Measurements from ENCODE around the gene PLOD1.
"Not testable (repeated sequence)": the region's sequence is repeated elsewhere in the genome, so short reads cannot be mapped to it uniquely, and the experiment has no call there.

PLOD1 gene

DNA sequence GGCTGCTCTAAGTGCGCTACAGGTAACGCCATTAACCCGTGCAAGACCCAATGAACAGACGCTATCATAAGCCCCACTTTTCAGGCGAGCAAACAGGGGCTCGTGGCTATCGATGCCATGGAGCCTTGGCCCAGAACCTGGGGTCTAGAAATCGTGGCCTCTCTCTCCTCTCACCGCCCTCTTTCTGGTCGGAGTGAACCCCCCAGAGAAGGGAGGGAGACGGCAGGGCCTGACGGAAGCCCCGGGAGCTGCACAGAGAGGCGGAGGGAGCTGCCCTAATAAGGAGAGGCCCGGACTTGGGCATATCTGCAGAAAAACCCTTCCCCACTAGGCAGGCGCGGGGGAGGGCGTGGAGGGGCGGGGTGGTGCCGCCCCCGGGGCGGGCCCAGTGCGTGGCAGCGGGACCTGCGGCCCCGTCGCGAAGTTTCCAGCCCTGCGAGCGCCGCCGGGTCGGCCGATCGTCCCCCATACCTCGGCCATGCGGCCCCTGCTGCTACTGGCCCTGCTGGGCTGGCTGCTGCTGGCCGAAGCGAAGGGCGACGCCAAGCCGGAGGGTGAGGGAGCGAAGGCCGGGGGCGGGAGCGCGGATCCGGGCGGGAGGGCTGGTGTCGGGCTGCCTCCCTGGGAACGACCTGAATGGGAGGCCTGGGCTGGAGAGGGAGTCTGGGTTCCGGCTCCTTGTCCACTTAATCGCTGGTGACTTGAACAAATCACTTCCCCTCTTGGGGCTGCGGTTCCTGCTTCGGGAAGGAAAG is at the start of gene PLOD1:
PLOD1 (plus strand) TSS at position 416 of the 755 bp plus-strand sequence; CDS start at position 479, 63 bp downstream.
- peak; percentile 75 for DNase-seq

DNA sequence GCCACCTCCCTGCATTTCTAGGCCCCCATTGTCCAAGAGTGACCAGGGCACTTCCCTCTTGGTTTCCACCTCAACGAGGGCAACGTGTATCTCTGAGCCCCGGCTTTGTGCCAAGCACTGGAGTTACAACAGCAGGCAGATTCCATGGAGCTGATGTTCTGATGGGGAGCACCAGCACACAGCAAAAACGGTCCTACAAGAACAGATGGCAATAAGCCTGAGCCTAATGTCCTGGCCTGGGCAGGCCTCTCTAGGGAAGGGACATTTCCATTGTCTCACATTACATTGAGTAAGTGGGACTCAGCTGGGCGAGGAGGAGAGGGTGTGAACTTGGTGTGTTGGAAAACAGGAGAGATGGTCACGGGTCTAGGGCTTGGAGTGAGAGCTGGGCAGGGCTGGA is 48.6 kb upstream of the PLOD1 start:
- DNase-seq: no peak

DNA sequence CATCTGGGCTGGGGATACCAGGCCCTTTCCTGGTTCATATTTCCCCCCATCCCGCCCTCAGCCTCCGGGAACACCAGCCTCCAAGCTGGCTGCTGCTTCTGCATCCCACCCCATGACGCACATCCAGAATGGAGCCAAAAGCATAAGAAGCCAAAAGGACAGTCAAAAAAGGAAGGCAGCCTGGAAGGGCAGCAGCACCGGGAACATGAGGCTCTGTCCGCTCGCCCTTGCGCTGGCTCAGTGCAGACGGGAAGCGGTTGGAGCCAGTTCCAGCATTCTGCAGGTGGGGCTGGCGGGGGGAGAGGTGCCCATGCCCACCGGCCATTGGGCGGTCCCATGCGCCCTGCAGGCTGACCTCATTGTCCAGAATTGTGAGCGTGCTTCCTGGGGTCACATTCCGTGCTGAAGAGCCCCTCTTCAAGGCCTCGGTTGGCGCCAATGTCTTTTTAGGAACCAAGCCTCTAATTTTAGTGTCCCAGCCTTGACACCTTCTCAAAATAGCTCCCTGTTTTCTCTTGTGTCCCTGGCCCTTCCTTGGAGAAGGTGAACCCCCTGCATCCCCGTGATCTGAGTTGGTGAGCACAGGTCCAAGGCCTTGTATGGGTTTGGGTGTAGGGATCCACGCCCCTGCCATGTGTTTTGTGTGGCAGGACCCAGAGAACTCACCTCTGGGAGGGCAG is 47.4 kb upstream of the PLOD1 start:
- no peak for DNase-seq

DNA sequence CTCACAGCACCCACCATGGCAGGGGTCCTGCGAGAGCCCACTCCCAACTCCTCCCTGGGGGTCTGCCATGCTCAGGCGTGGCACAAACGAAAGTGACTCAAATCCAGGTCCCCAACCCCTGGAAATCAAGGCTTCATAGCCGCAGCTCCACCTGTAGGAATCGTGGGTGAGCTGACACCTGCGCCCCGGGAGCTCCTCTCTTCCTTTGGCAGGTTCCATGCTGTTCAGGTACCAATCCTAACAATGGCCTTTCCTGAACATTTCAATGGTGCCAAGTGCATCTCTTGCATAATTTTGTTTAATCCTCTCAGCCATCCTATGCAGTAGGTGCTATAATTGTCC is 46.9 kb upstream of the PLOD1 start:
- no peak for DNase-seq

DNA sequence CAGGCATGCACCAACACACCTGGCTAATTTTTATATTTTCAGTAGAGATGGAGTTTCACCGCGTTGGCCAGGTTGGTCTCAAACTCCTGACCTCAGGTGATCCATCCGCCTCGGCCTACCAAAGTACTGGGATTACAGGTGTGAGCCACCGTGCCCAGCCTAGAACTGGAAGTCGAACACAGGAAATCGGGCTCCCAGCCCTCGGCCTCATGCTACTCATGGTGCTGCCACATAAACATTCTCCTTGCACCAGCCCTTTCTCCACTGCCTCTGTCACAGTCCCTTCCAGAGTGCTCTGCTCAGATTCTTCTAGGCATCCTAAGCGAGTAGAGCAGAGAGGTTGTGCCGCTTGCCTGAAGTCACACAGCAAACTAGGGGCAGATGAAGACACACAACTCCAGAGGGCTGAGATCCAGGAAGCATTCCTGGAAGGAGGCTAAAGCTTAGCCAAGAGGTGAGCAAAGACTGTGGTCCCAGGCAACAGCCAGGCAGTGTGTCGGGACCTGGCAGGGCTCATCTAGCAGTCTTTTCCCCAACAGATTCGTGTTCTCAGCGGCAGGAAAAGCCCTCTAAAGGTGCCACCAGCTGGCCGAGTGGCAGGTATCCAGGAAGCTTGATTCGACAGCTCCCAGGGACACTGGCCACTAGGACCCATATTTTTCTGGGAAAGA is 46.2 kb upstream of the PLOD1 start:
- no peak for DNase-seq

DNA sequence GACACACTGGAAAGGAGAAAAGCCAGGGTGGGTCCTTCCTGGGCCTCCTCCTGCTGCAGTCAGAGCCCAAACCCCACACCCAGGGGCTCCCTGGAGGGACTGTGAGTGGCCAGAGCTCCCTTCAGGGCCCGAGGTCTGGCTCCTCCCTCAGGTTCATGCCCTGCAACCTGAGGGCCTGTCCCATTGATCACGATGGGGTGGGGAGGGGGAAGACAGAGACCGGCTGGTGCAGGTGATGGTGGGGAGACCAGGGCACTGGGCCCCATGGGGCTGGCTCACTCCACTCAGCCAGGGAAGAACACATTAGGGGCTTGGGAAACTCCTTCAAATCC is 45.7 kb upstream of the PLOD1 start:
- DNase-seq: no peak

DNA sequence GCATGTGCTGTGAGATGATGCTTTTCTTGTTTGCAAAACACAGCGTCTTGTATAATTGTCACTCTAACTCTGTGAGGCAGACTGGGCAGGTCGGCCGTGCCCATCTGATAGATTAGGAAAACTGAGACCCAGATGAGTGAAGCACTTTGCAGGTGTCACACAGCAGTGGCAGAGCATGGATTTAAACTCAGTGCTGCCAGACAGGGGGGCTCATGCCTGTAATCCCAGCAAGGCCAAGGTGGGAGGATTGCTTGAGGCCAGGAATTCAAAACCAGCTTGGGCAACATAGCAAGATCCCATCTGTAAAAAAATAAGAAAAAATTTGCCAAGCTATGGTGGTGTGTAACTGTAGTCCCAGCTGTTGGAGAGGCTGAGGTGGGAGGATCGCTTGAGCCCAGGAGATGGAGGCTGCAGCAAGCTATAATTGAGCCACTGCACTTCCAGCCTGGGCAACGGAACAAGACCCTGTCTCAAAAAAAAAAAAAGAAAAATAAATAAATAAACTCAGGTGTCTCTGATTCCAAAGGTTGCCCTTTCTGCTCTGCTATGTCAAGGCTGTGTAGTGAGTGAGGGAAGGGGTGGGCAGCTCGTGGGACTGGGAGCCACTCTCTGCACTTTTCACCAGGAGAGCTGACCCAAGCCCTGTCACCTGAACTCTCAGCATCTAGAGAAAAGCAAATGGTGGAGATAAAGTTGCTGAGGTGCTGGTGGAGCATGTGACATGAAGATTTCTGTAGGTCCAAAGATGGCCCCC is 42.9 kb upstream of the PLOD1 start:
- DNase-seq: no peak

DNA sequence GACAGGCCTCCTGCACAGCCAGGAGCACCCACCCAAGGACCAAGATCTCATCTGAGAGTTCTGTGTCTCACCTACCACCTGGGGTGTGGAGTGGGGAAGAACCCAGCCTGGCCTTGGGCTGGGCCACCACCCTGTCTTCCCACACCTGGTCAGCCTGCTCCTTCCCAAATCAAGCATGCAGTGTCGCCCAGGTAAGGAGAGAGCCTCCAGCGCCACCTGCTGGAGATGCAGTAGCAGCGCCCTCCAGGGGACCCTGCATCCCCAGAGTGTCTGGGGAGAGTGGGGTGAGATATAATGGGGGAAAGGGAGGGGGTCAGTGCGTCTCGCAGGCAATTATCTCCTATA is 40.6 kb upstream of the PLOD1 start:
- DNase-seq: peak; percentile 55

DNA sequence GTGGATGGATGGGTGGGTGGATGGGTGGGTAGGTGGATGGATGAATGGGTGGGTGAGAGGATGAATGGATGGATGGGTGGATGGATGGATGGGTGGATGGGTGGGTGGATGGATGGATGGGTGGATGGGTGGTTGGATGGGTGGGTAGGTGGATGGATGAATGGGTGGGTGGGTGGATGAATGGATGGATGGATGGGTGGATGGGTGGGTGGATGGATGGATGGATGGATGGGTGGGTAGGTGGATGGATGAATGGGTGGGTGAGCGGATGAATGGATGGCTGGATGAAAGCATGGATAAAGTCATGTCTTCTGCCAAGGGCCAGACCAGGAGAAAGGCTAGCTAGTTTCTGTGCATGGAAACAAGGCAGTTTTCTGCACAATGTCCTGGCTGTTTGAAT is 40.0 kb upstream of the PLOD1 start:
- DNase-seq: not testable (repeated sequence)

DNA sequence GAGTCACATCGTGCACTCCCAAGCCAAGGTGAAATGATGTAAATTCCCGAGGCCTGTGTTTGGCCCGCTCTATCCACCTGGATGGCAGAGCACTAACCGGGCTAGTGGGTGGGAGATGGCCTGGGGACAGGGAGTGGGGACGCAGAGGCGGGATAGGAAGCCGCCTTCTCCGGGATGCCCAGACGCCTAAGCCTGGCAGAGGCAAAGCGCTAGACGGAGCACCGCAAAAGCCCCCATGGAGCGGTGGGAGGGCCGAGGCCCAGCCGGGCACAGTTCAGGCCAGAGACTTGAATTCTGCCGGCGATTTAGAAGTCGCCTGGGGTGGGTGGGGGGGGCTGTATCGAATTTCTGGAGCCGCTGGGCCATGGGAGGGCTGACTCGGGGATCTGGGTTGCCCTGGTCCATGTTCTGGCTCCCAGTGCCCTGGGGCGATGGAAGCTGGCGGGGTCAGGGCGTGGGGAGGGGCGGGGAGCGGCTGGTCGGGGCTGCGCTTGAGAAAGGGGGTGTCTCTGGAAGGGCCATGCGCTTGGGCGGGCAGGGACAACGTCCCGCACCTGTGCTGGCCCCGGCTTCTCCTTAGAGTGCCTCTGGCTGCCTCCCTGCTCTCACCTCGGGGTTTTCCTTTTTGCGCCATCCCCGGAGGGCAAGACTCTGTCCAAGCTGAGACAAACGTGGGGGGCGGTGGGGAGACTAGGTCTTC is 36.3 kb upstream of the PLOD1 start:
- DNase-seq: no peak

DNA sequence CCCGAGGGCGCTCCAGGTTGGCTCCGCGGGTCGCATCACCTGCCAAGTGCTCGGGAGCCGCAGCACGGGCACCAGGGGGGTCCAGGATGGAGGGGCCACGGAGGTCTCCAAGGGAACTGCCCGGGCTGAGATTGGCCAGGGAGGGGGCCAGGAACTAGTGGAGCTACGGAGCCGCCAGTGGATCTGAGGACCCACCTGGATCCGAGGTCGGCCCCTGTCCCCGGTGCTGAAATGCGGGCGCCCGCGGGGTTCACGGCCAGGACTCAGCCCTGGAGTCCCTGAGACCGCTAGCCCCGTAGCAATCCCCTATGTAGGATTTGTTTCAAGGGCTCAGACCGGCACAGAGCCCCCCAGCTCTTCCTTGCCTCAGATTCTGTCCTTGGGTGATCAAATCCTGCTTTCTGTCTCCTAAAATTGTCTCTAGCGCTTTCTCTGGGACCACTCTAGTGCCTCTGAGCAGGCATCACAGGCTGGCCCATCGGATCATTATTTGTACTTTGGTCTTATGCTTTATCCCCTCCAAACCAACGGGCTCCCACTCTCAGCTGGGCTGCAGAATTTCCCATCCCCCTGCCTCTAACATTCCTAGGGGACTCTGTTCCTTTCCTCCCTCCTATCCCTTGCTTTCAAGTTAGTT is 35.6 kb upstream of the PLOD1 start:
- no peak for DNase-seq

DNA sequence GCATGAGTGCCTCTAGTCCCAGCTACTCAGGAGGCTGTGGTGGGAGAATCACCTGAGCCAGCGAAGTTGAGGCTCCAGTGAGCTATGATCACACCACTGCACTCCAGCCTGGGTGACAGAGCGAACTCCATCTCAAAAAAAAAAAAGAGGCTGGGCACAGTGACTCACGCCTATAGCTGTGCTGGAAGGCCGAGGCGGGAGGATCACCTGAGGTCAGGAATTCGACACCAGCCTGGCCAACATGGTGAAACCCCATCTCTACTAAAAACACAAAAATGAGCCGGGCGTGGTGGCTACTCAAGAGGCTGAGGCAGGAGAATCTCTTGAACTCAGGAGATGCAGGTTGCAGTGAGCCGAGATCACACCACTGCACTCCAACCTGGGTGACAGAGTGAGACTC is 33.1 kb upstream of the PLOD1 start:
- not testable (repeated sequence) for DNase-seq

DNA sequence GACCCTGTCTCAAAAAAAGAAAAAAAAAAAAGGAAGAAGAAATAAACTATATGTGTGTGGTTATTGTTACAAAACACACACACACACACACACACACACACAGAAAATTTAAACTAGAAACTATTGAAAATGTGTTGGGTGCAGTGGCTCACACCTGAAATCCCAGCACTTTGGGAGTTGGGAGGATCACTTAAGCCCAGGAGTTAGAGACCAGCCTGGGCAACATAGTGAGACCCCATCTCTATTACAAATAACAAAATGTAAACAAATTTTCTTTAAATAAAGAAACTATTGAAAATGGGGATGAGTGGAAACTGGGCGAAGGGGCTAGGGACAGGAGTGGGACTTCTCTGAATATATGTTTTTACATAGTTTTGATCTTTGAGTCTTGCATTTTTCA is 31.3 kb upstream of the PLOD1 start:
- DNase-seq: no peak

DNA sequence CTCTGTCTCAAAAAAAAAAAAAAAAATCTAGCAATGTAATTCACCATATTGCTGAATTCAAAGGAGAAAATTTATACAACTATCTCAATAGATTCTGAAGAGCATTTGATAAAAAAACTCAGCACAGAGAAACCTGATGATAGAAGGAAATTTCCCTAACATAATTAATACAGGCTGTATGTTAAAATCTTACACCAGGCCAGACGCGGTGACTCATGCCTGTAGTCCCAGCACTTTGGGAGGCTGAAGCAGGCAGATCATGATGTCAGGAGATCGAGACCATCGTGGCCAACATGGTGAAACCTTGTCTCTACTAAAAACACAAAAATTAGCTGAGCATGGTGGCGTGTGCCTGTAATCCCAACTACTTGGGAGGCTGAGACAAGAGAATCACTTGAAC is 30.4 kb upstream of the PLOD1 start:
- not testable (repeated sequence) for DNase-seq

DNA sequence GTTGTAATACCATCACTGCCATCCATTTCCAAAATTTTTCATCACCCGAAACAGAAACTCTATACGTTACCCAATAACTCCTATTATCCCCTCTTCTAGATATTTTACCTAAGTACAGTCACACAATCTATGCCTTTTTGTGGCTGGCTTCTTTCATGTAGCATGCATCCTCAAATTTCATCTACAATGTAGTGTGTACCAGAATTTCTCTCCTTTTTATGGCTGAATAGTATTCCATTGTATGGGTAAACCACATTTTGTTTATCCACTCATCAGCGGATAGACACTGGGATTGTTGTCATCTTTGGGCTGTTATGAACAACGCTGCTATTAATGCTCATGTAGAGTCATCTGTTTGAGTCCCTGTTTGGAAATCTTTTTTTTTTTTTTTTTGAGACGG is 29.5 kb upstream of the PLOD1 start:
- no peak for DNase-seq

DNA sequence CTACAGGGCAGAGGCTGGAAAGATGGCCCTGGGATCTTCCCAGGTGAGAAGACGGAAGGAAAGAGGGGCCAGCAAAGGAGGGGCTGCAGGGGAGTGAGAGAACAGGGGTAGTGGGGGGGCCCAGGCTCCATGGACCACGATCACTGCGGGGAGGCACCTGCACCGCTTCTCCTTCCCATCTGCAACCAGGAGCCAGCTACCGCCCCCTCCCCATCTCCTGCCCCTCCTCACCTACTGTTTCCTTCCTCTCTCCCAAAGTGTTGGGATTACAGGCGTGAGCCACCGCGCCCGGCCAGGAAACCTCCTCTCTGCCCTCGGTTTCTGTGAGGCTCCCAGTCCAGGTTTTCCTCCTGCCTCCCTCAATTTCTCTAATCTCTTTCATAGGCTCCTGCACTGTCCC is 27.6 kb upstream of the PLOD1 start:
- DNase-seq: no peak

DNA sequence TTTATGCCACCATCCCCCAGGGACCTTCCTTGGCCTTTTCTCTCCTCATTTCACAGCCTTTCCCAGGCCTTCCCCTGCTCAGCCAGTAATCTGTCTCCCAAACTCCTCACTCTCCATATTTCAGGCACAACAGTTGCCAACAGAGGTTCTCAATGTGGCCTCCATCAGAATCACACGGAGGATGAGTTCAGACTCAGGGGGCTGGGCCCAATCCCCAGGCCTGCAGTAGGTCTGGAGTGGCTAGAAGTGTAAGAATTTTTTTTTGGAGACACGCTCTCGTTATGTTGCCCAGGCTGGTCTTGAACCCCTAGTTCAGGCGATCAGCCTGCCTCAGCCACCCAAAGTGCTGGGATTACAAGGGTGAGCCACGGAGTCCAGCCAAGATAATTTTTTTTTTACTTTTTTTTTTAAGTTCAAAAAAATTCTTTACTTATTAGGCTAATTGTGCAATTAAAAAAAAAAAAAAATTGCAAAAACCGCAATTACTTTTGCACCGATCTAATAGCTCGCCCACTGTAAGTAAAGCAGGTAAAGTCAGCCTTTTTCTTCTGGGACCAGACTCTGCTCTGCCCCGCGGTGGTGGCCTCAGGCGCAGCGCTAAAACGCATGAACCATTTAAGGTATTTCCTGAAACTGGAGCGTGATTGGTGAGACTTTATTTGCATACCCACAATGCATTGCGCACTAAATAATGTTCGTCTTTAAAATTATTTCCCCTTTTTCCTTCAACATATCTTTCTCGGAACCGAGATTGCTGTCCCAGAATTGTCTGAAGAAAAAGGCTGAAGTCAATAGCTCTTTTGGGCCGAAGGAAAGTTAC is 27.0 kb upstream of the PLOD1 start:
- peak; percentile 82 for DNase-seq

DNA sequence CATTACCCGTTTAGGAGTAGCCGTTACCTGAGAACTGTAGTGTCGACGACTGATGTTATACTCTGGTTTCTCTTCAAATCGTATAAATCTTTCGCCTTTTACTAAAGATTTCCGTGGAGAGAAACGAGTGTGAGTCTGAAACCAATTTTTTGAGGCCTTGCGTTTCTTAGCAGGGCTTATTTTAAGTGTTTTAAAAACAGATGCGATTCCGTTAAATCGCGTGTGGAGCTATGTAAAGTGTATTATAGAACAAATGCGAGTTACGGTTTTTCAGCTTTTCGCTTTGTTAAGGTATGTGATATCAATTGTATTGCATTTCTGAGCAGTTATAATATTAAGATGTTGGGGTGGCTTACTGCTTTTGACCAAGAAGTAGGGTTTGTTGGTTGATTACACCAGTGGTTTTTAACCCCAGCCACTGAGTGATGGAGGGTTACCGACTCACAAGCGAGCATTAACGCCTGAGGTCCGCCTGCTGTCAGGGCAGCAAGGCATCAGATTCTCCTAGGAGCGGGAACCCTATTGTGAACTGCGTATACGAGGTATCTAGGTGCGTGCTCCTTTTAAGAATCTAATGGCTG is 26.3 kb upstream of the PLOD1 start:
- peak; percentile 54 for DNase-seq

DNA sequence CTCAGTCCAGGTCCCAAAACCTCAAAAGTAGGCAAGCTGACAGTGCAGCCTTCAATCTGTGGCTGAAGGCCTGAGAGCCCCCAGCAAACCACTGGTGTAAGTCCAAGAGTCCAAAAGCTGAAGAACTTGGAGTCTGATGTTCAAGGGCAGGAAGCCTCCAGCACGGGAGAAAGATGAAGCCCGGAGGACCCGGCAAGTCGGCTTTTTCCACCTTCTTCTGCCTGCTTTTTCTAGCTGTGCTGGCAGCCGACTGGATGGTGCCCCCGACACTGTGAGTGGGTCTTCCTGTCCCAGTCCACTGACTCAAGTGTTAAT is 23.6 kb upstream of the PLOD1 start:
- DNase-seq: not testable (repeated sequence)

DNA sequence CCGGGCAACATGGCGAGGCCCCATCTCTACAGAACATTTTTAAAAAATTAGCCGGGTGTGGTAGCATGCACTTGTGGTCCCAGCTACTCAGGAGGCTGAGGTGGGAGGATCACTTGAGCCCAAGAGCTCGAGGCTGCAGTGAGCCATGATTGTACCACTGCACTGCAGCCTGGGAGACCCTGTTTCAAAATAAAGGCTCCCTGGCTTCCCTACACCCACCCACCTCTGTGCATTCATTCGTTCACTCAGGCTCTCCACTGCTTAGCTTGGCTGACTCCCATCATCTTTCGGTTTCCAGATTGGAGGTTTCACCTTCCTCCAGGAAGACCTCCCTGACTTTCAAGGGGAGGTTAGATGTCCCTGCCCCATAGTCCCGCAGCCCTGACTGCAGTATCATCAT is 22.5 kb upstream of the PLOD1 start:
- no peak for DNase-seq

DNA sequence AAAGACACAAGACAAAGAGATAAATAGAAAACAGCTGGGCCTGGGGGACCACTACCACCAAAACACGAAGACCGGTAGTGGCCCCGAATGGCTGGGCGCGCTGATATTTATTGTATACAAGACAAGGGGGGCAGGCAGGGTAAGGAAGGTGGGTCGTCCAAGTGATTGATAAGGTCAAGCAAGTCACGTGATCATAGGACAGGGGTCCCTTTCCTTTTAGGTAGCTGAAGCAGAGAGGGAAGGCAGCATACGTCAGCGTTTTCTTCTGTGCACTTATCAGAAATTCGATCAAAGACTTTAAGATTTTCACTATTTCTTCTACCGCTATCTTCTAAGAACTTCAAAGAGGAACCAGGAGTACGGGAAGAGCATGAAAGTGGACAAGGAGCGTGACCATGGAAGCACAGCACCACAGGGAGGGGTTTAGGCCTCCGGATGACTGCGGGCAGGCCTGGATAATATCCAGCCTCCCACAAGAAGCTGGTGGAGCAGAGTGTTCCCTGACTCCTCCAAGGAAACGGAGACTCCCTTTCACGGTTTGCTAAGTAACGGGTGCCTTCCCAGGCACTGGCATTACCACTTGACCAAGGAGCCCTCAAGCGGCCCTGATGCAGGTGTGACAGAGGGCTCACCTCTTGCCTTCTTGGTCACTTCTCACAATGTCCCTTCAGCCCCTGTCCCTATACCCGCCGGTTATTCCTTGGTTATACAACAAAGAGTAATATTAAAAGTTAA is 21.9 kb upstream of the PLOD1 start:
- not testable (repeated sequence) for DNase-seq
